MM.1S (cell line): ENCODE results near the gene GABARAP.

Experiments used
- DNase-seq: peaks from one replicate; pipeline ENCODE4 v3.0.0-alpha.2; 2015
- H2AFZ ChIP-seq: fragments of 300-600 bp; sonication (generic); 2 replicates; pipeline ENCODE4 v1.6.0; 2016; ENCODE audit warnings: antibody characterized with exemption, low read length
- H3F3A ChIP-seq: fragments of 300-600 bp; sonication (generic); 2 replicates; pipeline ENCODE4 v1.6.1; 2016; ENCODE audit warnings: mild to moderate bottlenecking, antibody characterized with exemption, low read length, moderate library complexity, mixed read lengths; ENCODE audit not compliant: insufficient read depth
- H3K27ac ChIP-seq: fragments of 300-600 bp; sonication (generic); 2 replicates; pipeline ENCODE4 v1.5.1; 2016; ENCODE audit warnings: mild to moderate bottlenecking, low read length
- H3K27me3 ChIP-seq: fragments of 300-600 bp; sonication (generic); replicated peaks from 2 replicates; pipeline ENCODE4 v1.6.0; 2016; ENCODE audit warnings: low read length; ENCODE audit not compliant: insufficient read depth
- H3K36me3 ChIP-seq: fragments of 300-600 bp; sonication (generic); replicated peaks from 2 replicates; pipeline ENCODE4 v1.6.1; 2016; ENCODE audit warnings: mild to moderate bottlenecking, low read length, mixed read lengths; ENCODE audit not compliant: insufficient read depth
- H3K4me1 ChIP-seq: fragments of 300-600 bp; sonication (generic); 2 replicates; pipeline ENCODE4 v1.6.1; 2016; ENCODE audit warnings: low read length, mixed read lengths
- H3K4me2 ChIP-seq: fragments of 300-600 bp; sonication (generic); 2 replicates; pipeline ENCODE4 v1.6.0; 2016; ENCODE audit warnings: low read depth, low read length
- H3K4me3 ChIP-seq: fragments of 300-600 bp; sonication (generic); 2 replicates; pipeline ENCODE4 v1.5.1; 2016; ENCODE audit warnings: low read length, mixed read lengths
- H3K79me2 ChIP-seq: fragments of 300-600 bp; sonication (generic); 2 replicates; pipeline ENCODE4 v1.6.1; 2016; ENCODE audit warnings: mixed run types, low read length, mixed read lengths
- H3K9ac ChIP-seq: fragments of 300-600 bp; sonication (generic); 2 replicates; pipeline ENCODE4 v1.6.1; 2016; ENCODE audit warnings: low read length, mixed read lengths
- H3K9me2 ChIP-seq: fragments of 300-600 bp; sonication (generic); replicated peaks from 2 replicates; pipeline ENCODE4 v1.6.1; 2016; ENCODE audit warnings: mild to moderate bottlenecking, low read length, mixed read lengths; ENCODE audit not compliant: insufficient read depth
- H3K9me3 ChIP-seq: fragments of 300-600 bp; sonication (generic); replicated peaks from 2 replicates; pipeline ENCODE4 v1.6.1; 2016; ENCODE audit warnings: mild to moderate bottlenecking, low read length, mixed read lengths; ENCODE audit not compliant: insufficient read depth
- H4K20me1 ChIP-seq: fragments of 300-600 bp; sonication (generic); 2 replicates; pipeline ENCODE4 v1.6.1; 2016; ENCODE audit warnings: mild to moderate bottlenecking, low read length, moderate library complexity, mixed read lengths; ENCODE audit not compliant: insufficient read depth
- CTCF ChIP-seq: fragments of 300-600 bp; sonication (generic); IDR thresholded peaks from 2 replicates; pipeline ENCODE4 v1.5.1; 2016; ENCODE audit warnings: antibody characterized with exemption, low read length, mixed read lengths
- EZH2 ChIP-seq: fragments of 300-600 bp; sonication (generic); optimal IDR thresholded peaks from 2 replicates; pipeline ENCODE3; 2017; ENCODE audit warnings: low read depth, mild to moderate bottlenecking, antibody characterized with exemption, low read length, mixed read lengths
- EZH2phosphoT487 ChIP-seq: fragments of 300-600 bp; sonication (generic); IDR thresholded peaks from 2 replicates; pipeline ENCODE4 v1.6.1; 2018; ENCODE audit warnings: antibody characterized with exemption, low read length

The GABARAP gene

DNA sequence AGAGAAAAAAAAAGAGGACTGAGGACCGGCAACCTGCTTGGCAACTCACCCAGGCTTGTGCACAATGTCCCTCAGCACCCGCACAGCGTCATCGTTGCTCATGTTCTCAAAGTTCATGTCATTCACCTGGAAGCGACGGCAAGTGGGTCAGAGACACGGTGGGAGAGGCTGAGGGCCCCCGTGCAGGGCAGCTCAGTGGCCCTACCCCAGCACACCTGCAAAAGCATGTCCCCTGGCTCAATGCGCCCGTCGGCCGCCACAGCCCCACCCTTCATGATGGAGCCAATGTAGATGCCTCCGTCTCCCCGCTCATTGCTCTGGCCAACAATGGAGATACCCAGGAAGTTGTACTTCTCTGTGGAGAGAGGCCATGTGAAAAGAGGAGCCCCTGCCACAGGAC, 13.3 kb downstream of the GABARAP start:
- Histone ChIP-seq H3K9ac (no peak overlapping the region), H3K36me3 (0 out of 2 replicates have a peak, but pooled peaks cover 1% of the 10 kb centered on the region), H2AFZ (no peak overlapping the region), H3K27ac (no peak overlapping the region), H3K4me1 (peaks cover 4% of the 10 kb centered on the region; the same call in 1 of the 2 replicates), H3K9me2 (no peaks in the 10 kb centered on the region), H3K27me3 (no peaks in the 10 kb centered on the region), H3K79me2 (peaks cover 42% of the 10 kb centered on the region), H3K4me2 (no peak overlapping the region), H4K20me1 (no peaks in the 10 kb centered on the region), H3K9me3 (no peaks in the 10 kb centered on the region), H3K4me3 (no peak overlapping the region), H3F3A (no peaks in the 10 kb centered on the region)
- TF ChIP-seq CTCF = no peak
- TF ChIP-seq EZH2 = no peak
- TF ChIP-seq EZH2phosphoT487 = no peak
- DNase-seq = no peak

DNA sequence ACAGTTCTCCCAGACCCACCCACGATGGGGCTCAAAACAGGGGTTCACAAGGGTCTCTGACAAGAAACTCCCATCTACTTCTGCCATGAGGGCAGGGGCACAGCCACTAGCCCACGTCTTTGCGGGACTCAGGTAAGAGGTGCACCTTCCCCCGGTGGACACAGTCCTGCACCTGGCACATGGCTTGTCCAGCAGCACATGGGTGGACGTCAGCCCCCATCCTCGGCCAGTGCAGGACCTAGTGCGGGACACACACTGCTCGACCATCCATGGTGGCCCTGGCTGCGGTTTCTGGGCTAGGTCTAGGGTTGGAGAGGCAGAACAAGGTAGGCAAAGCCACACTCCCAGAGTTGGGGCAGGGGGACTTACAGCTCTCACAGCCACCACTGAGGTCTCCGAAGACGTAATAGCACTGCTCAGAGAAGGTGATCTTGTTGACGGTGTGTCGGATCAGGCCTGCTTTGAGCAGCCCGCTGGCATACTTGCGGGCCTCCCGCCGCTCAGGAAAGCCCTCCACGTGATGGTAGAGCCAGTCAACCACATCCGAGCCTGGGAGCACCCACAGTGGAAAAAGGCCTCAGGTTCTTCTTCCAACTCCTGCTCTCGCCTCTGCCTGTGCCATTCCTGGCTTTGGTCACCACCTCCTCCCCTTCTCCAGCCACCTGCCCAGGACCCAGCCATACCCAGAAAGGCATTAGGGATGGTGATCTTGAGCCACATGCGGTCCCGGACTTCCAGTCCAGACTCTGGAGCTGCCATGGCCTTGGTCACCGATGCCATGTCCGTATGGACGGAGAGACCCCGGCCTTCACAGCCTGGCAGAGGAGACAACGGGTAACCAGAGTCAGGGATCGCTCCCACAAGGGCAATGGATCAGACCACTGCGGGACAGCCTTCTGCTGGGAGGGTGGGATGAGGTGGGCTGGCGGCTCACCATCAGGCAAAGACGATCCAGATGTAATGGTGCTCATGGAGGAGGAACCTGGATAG, 15.2 kb downstream of the GABARAP start:
- Histone ChIP-seq H3K9me2 (no peaks in the 10 kb centered on the region), H3K4me3 (no peak overlapping the region), H3K9ac (no peak overlapping the region), H3K4me2 (no peak overlapping the region), H2AFZ (no peak overlapping the region), H3K4me1 (no peaks in the 10 kb centered on the region), H3K36me3 (0 out of 2 replicates have a peak, but pooled peaks cover 6% of the 10 kb centered on the region), H3K27me3 (no peaks in the 10 kb centered on the region), H3K79me2 (peaks cover 32% of the 10 kb centered on the region), H4K20me1 (no peaks in the 10 kb centered on the region), H3K9me3 (no peaks in the 10 kb centered on the region), H3F3A (no peaks in the 10 kb centered on the region), H3K27ac (no peak overlapping the region)
- TF ChIP-seq CTCF (no peak), EZH2phosphoT487 (no peak), EZH2 (no peak)
- no peak for DNase-seq

DNA sequence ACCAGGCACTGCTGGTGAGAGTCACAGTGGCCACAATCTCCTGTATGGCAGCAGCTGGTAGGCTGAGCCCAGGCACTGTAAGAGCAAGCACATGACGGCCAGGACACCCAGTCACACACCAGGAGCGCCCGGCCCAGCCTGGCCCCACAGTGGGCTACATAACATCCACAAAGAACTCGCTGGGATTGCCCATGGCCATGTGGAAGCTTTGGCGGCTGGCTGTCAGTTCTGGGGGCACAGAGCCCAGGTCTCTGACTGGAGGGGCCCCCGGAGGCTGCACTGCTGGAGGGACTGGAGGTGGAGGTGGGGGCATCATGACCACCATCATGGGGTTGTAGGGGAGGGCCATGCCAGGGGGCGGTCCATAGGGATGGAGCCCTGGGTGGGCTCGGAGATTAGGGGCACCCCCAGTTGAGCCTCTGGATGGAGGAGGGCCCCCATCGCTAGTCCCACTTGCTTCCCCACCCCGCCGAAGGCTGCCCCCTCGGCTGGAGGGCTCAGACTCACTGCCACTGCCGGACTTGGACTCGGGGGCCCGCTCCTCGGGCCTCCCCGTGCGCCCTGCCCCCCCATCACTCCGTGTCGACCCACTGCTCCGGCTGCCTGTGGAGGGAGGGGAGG, 16.4 kb downstream of the GABARAP start:
- Histone ChIP-seq H3K9ac (no peak overlapping the region), H3K4me3 (no peak overlapping the region), H3K27ac (no peak overlapping the region), H3K79me2 (peaks cover 31% of the 10 kb centered on the region), H3F3A (no peaks in the 10 kb centered on the region), H3K9me3 (no peaks in the 10 kb centered on the region), H3K4me2 (no peak overlapping the region), H3K36me3 (0 out of 2 replicates have a peak, but pooled peaks cover 6% of the 10 kb centered on the region), H3K27me3 (no peaks in the 10 kb centered on the region), H2AFZ (no peak overlapping the region), H3K4me1 (peaks cover 5% of the 10 kb centered on the region), H3K9me2 (no peaks in the 10 kb centered on the region), H4K20me1 (no peaks in the 10 kb centered on the region)
- no peak for DNase-seq
- no peak for TF ChIP-seq EZH2phosphoT487
